ENCODE measurements around the gene PDAP1. TPM values are rescaled to one million over a fixed set of nuclear protein-coding genes. Genes with fewer than 3 reads are reported as not detected.

The PDAP1 gene
- total RNA-seq, 1 experiment from 2014 or later = 150 TPM

GRCh38 chr7:99456288-99456687 lies 47.9 kb upstream of the PDAP1 start:
- Mint-ChIP-seq H3K27ac (peak overlapping the region in 1 of 3 experiments; percentile 47; a peak in 2 of 7 replicates), H3K27me3 (ENCODE audit: low read depth) (no peaks in the 10 kb centered on the region; the same call in none of the 2 replicates), H3K4me3 (no peak overlapping the region), H3K9me3 (0 out of 5 replicates have a peak, but pooled peaks cover 0 to 3% of the 10 kb centered on the region in 2 experiments), H3K36me3 (ENCODE audit: insufficient read depth in 1 of 3, low read depth in 3 of 3) (peaks cover 43 to 93% (median 83%) of the 10 kb centered on the region in 3 experiments; a peak in 6 of 7 replicates), H3K4me1 (no peaks in the 10 kb centered on the region)
- Histone ChIP-seq H2AK5ac (ENCODE audit: insufficient read length, low read length) (no peak overlapping the region), H3K4ac (ENCODE audit: low read depth, low read length) (no peak overlapping the region), H4K91ac (ENCODE audit: insufficient read length, low read depth, low read length) (no peak overlapping the region), H3K27ac (ENCODE audit: insufficient read length, low read depth, low read length) (no peak overlapping the region), H2AFZ (ENCODE audit: low read length) (no peak overlapping the region), H3K9me3 (ENCODE audit: control insufficient read depth, low read depth, low read length) (no peaks in the 10 kb centered on the region), H3K56ac (ENCODE audit: insufficient read length, low read depth, low read length) (no peak overlapping the region), H2BK20ac (ENCODE audit: low read depth, low read length, poor library complexity, severe bottlenecking) (no peak overlapping the region), H2BK120ac (ENCODE audit: low read depth, low read length, poor library complexity, severe bottlenecking) (no peak overlapping the region), H4K20me1 (ENCODE audit: control insufficient read depth, insufficient read depth, insufficient read length) (no peaks in the 10 kb centered on the region), H2BK15ac (ENCODE audit: low read depth, low read length) (no peak overlapping the region), H2BK5ac (ENCODE audit: insufficient read length, low read length) (no peak overlapping the region), H2BK12ac (ENCODE audit: insufficient read length, low read depth, low read length) (no peak overlapping the region), H3K79me1 (ENCODE audit: insufficient read depth, low read depth, low read length, poor library complexity, severe bottlenecking) (peaks cover 5% of the 10 kb centered on the region), H3K4me2 (ENCODE audit: insufficient read depth, insufficient read length, low read length) (no peak overlapping the region), H3K14ac (ENCODE audit: insufficient read depth, low read length) (no peak overlapping the region), H4K5ac (ENCODE audit: insufficient read length, low read depth, low read length) (no peak overlapping the region), H4K8ac (replicated peaks; ENCODE audit: insufficient read length, low read depth, low read length) (no peak overlapping the region), H3K23ac (ENCODE audit: insufficient read length, low read depth, low read length) (no peak overlapping the region), H3K27me3 (ENCODE audit: insufficient read depth, low read length) (no peaks in the 10 kb centered on the region), H3K79me2 (ENCODE audit: insufficient read depth, low read length) (no peaks in the 10 kb centered on the region; the same call in 1 of the 2 replicates), H3K18ac (ENCODE audit: insufficient read length, low read depth, low read length) (no peak overlapping the region), H3K23me2 (ENCODE audit: insufficient read length, low read depth, low read length, poor library complexity, severe bottlenecking) (no peaks in the 10 kb centered on the region), H3T11ph (ENCODE audit: low read length) (no peak overlapping the region), H3K4me1 (ENCODE audit: insufficient read depth, low read length) (no peaks in the 10 kb centered on the region), H3K9ac (ENCODE audit: extremely low read depth, insufficient read length, low read length) (no peak overlapping the region)
- no CpG with 5 or more reads among the region's 13 CpGs for WGBS (ENCODE audit: extremely low coverage, insufficient read length, low lambda C conversion rate)
- no peak for TF ChIP-seq CTCF (conservative IDR thresholded peaks at IDR 0.05)
- DNase-seq = no peak

Measured in H9 (cell line).